HEK293T (cell line): ENCODE results near the gene ABR.

Source experiments
- BHLHE40 ChIP-seq: fragments of 450-650 bp; IDR thresholded peaks from 2 replicates; pipeline ENCODE4 v1.6.1; 2016; ENCODE audit warnings: mild to moderate bottlenecking, moderate library complexity, borderline replicate concordance
- ELF4 ChIP-seq: fragments of 450-650 bp; IDR thresholded peaks from 2 replicates; pipeline ENCODE4 v1.6.1; 2017; ENCODE audit warnings: antibody characterized with exemption
- FOXM1 ChIP-seq: fragments of 450-650 bp; IDR thresholded peaks from 2 replicates; pipeline ENCODE4 v1.6.1; 2017; ENCODE audit warnings: mild to moderate bottlenecking, borderline replicate concordance

GRCh38 chr17:1011760-1012735 lies 167.7 kb downstream of the ABR start:
- TF ChIP-seq FOXM1 (no peak), ELF4 (no peak), BHLHE40 (no peak)
